Activated CD8-positive, alpha-beta T cell treated with anti-CD3 and anti-CD28 coated beads, Interleukin-2, amount 10 ng/mL, durations not matched to agents 7 days and 5 days (primary cell): ENCODE data around the gene SMC5. TPM values are rescaled to one million over a fixed set of nuclear protein-coding genes. Genes with fewer than 3 reads are reported as not detected.

Experiments used
- total RNA-seq, 2 experiments: library from RNA; stranded (reverse); gene quantifications; one replicate each; pipeline ENCODE4 v1.2.3, GENCODE V29; 2021

Gene SMC5
- total RNA-seq, 2 experiments from 2014 or later = 36.9 to 44.7 TPM

Other genes with a start within 250 kb of the SMC5 start
- not detected for gene MAMDC2, start 215.1 kb upstream of the SMC5 start, total RNA-seq
- gene KLF9, start 155.7 kb downstream of the SMC5 start, total RNA-seq = 1 to 10 TPM; 8.8 to 9.6 TPM